Stimulated activated naive B cell treated with anti-CD40 and anti-IgM and Interleukin-4, amounts not matched to agents 10 μg/mL and 1 μg/mL and 100 μg/mL, for 72 hours (primary cell): Measurements from ENCODE around the gene ARV1.

Experiments used
- ATAC-seq, 2 donors: fragments of 150-1000 bp; cut with Tn5 transposase; replicated peaks; 2 replicates each; pipeline ENCODE4 v1.10.0; 2021; ENCODE audit warnings: moderate library complexity in 1 of 2
- DNase-seq: peaks from one replicate; pipeline ENCODE4 v3.0.0; 2021
- H3K27ac Mint-ChIP-seq: one replicate; pipeline ENCODE4 v1.8.0; 2022; ENCODE audit warnings: mild to moderate bottlenecking, mixed read lengths
- H3K27me3 Mint-ChIP-seq, 2 donors: one replicate each; pipeline ENCODE4 v1.8.0; 2022; ENCODE audit warnings: mixed read lengths in 2 of 2
- H3K36me3 Mint-ChIP-seq, 2 donors: one replicate each; pipeline ENCODE4 v1.8.0; 2022; ENCODE audit warnings: mixed read lengths in 2 of 2, mild to moderate bottlenecking in 1 of 2
- H3K4me1 Mint-ChIP-seq, 2 donors: one replicate each; pipeline ENCODE4 v1.8.0; 2022; ENCODE audit warnings: mixed read lengths in 2 of 2, mild to moderate bottlenecking in 1 of 2
- H3K4me3 Mint-ChIP-seq, 2 donors: one replicate each; pipeline ENCODE4 v1.8.0; 2022; ENCODE audit warnings: mild to moderate bottlenecking in 2 of 2, mixed read lengths in 2 of 2, moderate library complexity in 1 of 2
- H3K9me3 Mint-ChIP-seq, 2 donors: one replicate each; pipeline ENCODE4 v1.8.0; 2022; ENCODE audit warnings: mixed read lengths in 2 of 2, mild to moderate bottlenecking in 1 of 2

The ARV1 gene

DNA sequence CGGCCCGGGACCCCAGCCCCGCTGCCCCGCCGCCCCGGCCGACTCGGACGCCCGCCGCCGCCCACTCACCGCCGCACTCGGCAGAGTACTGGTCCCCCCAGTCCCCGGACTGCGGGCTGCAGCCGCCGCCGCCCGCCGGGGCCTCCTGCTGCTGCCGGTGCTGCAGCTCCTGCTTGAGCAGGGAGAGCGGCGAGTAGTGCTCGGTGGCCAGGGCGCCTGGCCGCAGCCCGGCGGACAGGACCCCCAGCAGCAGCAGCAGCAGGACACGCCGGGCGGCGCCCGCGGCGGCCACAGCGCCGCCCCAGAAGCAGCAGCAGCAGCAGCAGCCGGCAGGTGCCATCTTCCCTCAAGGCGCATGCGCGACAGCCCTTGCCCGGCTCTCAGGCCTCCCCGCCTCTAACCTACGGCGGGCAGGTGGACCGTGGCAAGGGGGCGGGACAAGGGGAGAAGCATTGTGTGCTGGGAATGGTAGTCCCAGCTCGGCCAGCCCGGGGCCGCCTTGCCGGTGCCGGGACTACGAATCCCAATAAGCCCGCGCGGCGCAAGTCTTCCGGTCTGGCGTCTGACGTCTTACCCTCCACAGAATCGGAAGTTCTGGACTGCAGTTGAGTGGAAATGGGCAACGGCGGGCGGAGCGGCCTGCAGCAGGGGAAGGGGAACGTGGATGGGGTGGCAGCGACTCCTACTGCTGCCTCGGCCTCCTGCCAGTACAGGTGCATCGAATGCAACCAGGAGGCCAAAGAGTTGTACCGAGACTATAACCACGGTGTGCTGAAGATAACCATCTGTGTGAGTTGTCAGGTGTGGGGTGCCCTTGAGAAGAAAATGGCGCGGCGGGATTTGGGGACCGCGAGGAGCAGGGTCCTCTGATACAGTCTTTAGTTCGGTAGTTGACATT lies at the start of gene ARV1, which contains the start of gene TTC13:
TSS of gene ARV1 (plus strand) at position 604 of the 898 bp plus-strand sequence. CDS start at position 616, 12 bp downstream.
TSS of gene TTC13 (minus strand) at position 371 of the 898 bp plus-strand sequence. CDS start at position 340, 31 bp downstream.
- peak; percentile 99 for DNase-seq
- Mint-ChIP-seq H3K4me3 (peak within 1 kb of the TSS; percentile 96 to 100), H3K27ac (peak within 1 kb of the TSS; percentile 99), H3K9me3 (no peaks in the 10 kb centered on the region), H3K4me1 (peaks cover 19 to 25% of the 10 kb centered on the region in 2 donors), H3K27me3 (no peaks in the 10 kb centered on the region), H3K36me3 (peaks cover 14 to 31% of the 10 kb centered on the region in 2 donors)
- ATAC-seq, result peak; percentile 92 to 94

DNA sequence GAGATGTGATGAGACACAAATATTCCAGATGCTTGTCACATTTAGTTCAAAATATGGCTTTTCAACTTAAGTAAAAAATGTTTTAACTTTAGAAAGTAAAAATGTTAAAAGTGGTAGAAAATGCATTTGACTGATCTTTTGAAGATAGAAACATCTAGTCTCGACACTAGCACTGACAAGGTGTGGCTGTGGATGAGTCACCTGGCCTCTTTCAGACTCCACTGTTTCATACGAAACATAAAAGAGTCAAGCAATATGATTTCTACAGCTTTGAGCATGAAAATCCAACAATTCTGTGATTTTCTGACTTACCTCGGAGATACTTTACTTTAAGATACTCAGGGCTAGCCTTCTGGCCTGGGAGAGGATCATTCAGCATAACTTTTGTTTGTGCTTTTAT lies 47.9 kb upstream of the ARV1 start:
- ATAC-seq (no peak), DNase-seq (no peak)
- Mint-ChIP-seq H3K9me3 (no peaks in the 10 kb centered on the region), H3K4me1 (peaks cover 0 to 5% of the 10 kb centered on the region in 2 donors), H3K4me3 (no peak overlapping the region), H3K27me3 (no peaks in the 10 kb centered on the region), H3K27ac (no peak overlapping the region), H3K36me3 (peaks cover 28 to 49% of the 10 kb centered on the region in 2 donors)

DNA sequence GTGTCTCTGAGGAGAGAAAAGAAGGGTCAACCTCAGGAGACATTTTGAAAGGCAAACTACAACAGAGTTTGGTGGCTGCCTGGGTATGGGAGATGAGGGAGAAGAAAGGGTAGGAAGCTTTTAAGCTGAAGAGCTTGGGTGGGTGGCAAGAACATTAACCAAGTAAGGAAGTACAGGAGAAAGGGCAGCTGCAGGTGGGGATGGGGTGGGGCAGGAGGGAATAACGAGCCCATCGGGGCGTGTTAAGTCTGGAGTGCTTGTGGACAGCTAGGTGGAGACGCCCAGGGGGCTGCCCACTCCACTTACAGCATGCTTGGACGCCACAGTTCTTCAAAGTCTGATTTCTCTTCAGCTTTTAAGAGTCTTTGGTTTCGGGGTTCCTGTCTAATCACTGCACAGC lies 43.0 kb upstream of the ARV1 start:
- H3K36me3 Mint-ChIP-seq, result peaks cover 32 to 54% of the 10 kb centered on the region in 2 donors
- no peak overlapping the region for H3K4me3 Mint-ChIP-seq
- H3K9me3 Mint-ChIP-seq, result no peaks in the 10 kb centered on the region

DNA sequence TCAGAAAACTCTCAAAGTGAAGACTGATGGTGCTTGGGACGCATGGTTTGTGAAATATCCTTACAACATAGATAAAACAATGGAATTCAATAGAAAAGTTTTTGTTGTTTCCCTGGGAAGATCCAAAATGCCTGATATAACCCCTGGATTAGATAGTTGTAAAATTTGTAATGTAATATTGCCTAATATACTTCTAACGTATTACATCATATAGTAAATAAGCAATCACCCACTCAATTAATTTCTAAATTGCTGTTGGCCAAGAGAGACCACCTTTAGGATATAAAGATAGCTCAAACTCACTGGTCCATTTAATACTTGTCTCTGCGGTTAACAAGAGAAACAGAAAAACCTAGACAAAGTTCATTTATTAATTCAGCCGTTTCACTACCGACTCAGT lies 42.4 kb upstream of the ARV1 start:
- H3K27me3 Mint-ChIP-seq, result no peaks in the 10 kb centered on the region
- peaks cover 3 to 15% of the 10 kb centered on the region in 2 donors for H3K4me1 Mint-ChIP-seq
- H3K27ac Mint-ChIP-seq, result no peak overlapping the region
- H3K4me3 Mint-ChIP-seq, result no peak overlapping the region
- ATAC-seq (no peak), DNase-seq (no peak)
- peaks cover 33 to 55% of the 10 kb centered on the region in 2 donors for H3K36me3 Mint-ChIP-seq
- H3K9me3 Mint-ChIP-seq, result no peaks in the 10 kb centered on the region

More for the DNA sequence above, 43.0 kb upstream of the ARV1 start:
- ATAC-seq (no peak), DNase-seq (no peak)
- H3K4me1 Mint-ChIP-seq, result peaks cover 3 to 15% of the 10 kb centered on the region in 2 donors
- H3K27ac Mint-ChIP-seq, result no peak overlapping the region
- H3K27me3 Mint-ChIP-seq, result no peaks in the 10 kb centered on the region

DNA sequence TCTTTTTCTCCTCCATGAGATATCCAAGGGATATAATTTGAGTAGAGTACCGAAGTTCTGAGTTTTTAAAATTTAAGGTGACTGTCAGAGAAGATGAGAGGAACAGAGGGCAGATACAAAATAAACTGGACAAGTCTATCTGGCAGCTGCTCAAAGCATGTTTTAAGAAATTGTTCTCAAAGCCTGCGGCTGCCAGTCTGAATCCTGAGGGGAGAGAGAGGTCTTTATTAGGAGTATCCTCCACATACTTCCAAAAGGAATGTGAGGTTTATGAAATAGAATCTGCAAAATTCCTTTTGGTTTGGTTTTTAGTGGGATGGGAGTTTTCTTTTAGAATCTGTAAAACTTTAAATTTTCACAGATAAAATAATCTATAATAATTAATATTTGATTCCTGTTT lies 41.5 kb upstream of the ARV1 start:
- Mint-ChIP-seq H3K4me3 (no peak overlapping the region), H3K36me3 (peaks cover 35 to 54% of the 10 kb centered on the region in 2 donors), H3K27me3 (no peaks in the 10 kb centered on the region), H3K9me3 (no peaks in the 10 kb centered on the region), H3K4me1 (peaks cover 3 to 15% of the 10 kb centered on the region in 2 donors), H3K27ac (no peak overlapping the region)
- DNase-seq (no peak), ATAC-seq (no peak)

GRCh38 chr1:230938924-230939368 lies 39.9 kb upstream of the ARV1 start:
- no peaks in the 10 kb centered on the region for H3K27me3 Mint-ChIP-seq

DNA sequence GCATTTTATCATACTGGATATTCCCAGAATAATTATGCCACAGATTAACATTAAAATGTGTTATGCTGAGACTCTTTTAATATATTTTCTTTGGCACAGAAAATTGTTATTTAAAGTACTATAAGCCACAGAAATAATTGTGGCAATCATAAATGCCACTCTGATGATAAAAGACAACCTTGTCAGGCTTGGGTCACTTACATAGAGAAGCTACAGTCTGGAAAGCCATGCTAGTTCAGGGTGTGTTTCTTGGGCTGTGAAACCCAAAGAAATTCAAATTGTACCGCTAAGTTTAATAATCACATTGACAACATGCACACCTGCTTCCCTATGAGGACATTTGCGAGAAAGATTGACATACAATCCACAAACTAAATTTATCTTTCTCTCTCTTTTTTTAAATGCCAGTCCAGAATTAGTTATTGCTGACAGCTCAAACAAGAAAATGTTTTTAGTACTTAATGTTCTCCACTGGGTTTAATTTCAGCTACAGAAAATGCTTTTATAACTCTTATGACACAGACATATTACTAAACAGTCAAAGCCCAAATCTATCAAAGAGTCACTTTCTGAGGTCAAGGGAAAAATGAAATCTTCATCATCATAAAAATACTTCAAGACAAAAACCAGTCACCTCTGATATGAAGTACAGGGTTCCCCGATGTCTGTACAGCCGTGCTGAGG lies 38.9 kb upstream of the ARV1 start:
- no peak overlapping the region for H3K27ac Mint-ChIP-seq
- peaks cover 34 to 50% of the 10 kb centered on the region in 2 donors for H3K36me3 Mint-ChIP-seq
- ATAC-seq (no peak), DNase-seq (no peak)
- peaks cover 6 to 15% of the 10 kb centered on the region in 2 donors for H3K4me1 Mint-ChIP-seq
- H3K27me3 Mint-ChIP-seq, result no peaks in the 10 kb centered on the region
- H3K4me3 Mint-ChIP-seq, result no peak overlapping the region
- H3K9me3 Mint-ChIP-seq, result no peaks in the 10 kb centered on the region

More at GRCh38 chr1:230938924-230939368, 39.9 kb upstream of the ARV1 start:
- H3K4me3 Mint-ChIP-seq, result no peak overlapping the region
- peaks cover 34 to 46% of the 10 kb centered on the region in 2 donors for H3K36me3 Mint-ChIP-seq
- no peaks in the 10 kb centered on the region for H3K9me3 Mint-ChIP-seq
- peaks cover 6 to 15% of the 10 kb centered on the region in 2 donors for H3K4me1 Mint-ChIP-seq
- ATAC-seq, result no peak
- DNase-seq, result no peak
- H3K27ac Mint-ChIP-seq, result no peak overlapping the region

DNA sequence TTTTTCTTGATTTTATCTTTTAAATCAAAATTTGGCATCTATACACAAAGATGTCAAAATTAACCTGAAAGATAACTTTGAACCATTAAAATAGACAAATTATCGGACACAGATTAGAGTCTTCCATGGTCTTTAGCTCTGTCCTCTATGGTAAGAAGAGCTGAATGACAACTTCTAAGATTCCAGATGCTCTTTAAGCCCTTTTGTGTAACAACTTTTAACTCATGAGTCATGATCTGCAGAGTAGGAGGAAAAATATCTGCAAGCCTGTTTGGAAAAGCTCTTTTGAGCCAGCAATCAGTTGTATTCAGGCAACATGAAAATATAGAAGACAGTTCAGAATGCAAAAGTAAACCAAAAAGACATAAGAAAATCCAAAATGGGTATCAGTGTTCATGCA lies 38.0 kb upstream of the ARV1 start:
- ATAC-seq, result no peak
- H3K4me3 Mint-ChIP-seq, result no peak overlapping the region
- H3K36me3 Mint-ChIP-seq, result peaks cover 35 to 47% of the 10 kb centered on the region in 2 donors
- no peaks in the 10 kb centered on the region for H3K9me3 Mint-ChIP-seq
- DNase-seq, result no peak
- no peak overlapping the region for H3K27ac Mint-ChIP-seq
- peaks cover 6 to 10% of the 10 kb centered on the region in 2 donors for H3K4me1 Mint-ChIP-seq
- no peaks in the 10 kb centered on the region for H3K27me3 Mint-ChIP-seq

- no peak for ATAC-seq
- H3K27me3 Mint-ChIP-seq, result no peaks in the 10 kb centered on the region
- no peak overlapping the region for H3K4me3 Mint-ChIP-seq
- no peak overlapping the region for H3K27ac Mint-ChIP-seq
- no peak for DNase-seq
- H3K4me1 Mint-ChIP-seq, result peaks cover 12 to 24% of the 10 kb centered on the region in 2 donors
- H3K9me3 Mint-ChIP-seq, result peaks cover 0 to 1% of the 10 kb centered on the region in 2 donors
- peaks cover 43 to 45% of the 10 kb centered on the region in 2 donors for H3K36me3 Mint-ChIP-seq
Observed at GRCh38 chr1:230943048-230943593, 35.8 kb upstream of the ARV1 start.

- peaks cover 17 to 47% of the 10 kb centered on the region in 2 donors for H3K4me1 Mint-ChIP-seq
- peak overlapping the region; percentile 68 for H3K27ac Mint-ChIP-seq
- peak overlapping the region in 1 of 2 donors; percentile 79 for H3K4me3 Mint-ChIP-seq
- no peak for DNase-seq
- ATAC-seq, result peak; percentile 95 to 96
- H3K9me3 Mint-ChIP-seq, result peaks cover 0 to 1% of the 10 kb centered on the region in 2 donors
- no peaks in the 10 kb centered on the region for H3K27me3 Mint-ChIP-seq
- peaks cover 41 to 43% of the 10 kb centered on the region in 2 donors for H3K36me3 Mint-ChIP-seq
Observed at GRCh38 chr1:230948301-230948700, 30.6 kb upstream of the ARV1 start.

DNA sequence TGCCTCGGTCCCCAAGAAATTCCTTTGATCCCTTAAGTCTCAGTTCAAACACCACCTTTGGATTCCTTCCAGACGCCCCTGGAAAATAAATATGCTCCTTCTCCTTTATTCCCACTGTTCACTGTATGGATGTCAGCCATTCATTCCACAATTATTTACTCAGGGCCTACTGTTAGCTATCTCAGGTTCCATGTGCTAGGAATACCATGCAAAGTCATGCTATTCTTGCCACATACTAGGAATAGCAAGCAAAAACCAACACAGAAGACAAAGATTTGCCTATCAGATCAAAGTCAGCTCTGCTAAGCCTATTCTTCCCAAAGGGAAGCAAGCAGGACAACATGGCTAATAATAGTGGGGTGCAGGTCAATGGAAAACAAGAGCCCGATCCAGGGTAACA lies 30.0 kb upstream of the ARV1 start:
- ATAC-seq (no peak), DNase-seq (no peak)
- Mint-ChIP-seq H3K4me3 (peak overlapping the region; percentile 11 to 79), H3K27ac (peak overlapping the region; percentile 68), H3K27me3 (no peaks in the 10 kb centered on the region), H3K9me3 (peaks cover 0 to 1% of the 10 kb centered on the region in 2 donors), H3K4me1 (peaks cover 17 to 49% of the 10 kb centered on the region in 2 donors), H3K36me3 (peaks cover 41 to 43% of the 10 kb centered on the region in 2 donors)

DNA sequence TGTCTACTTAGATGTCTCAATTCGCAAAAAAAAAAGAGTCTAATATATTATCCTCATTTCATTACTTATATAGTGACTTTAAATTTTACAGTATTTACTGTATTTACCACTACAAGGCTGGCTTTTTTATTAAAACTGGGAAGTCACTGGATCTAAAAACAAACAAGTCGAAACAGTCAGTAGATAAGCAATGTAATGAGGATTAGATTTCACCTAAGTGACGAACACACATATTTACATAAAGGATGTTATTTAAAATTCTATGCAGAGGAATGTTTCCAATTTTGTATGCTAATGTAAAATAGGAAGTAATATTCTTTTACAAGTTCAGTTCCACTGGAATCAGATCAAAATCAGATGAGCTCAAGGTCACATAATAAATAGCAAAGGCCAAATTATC lies 28.5 kb upstream of the ARV1 start:
- Mint-ChIP-seq H3K27ac (no peak overlapping the region), H3K27me3 (no peaks in the 10 kb centered on the region), H3K4me1 (peaks cover 17 to 60% of the 10 kb centered on the region in 2 donors), H3K36me3 (peaks cover 41 to 44% of the 10 kb centered on the region in 2 donors), H3K9me3 (peaks cover 0 to 1% of the 10 kb centered on the region in 2 donors), H3K4me3 (no peak overlapping the region)
- no peak for DNase-seq
- ATAC-seq, result no peak

GRCh38 chr1:230957580-230957989 lies 21.3 kb upstream of the ARV1 start:
- Mint-ChIP-seq H3K4me1 (peaks cover 22 to 76% of the 10 kb centered on the region in 2 donors), H3K36me3 (peaks cover 42 to 43% of the 10 kb centered on the region in 2 donors), H3K27ac (peak overlapping the region; percentile 86), H3K4me3 (peak overlapping the region; percentile 29 to 69), H3K27me3 (no peaks in the 10 kb centered on the region), H3K9me3 (peaks cover 0 to 2% of the 10 kb centered on the region in 2 donors)
- ATAC-seq (peak; percentile 89), DNase-seq (no peak)

DNA sequence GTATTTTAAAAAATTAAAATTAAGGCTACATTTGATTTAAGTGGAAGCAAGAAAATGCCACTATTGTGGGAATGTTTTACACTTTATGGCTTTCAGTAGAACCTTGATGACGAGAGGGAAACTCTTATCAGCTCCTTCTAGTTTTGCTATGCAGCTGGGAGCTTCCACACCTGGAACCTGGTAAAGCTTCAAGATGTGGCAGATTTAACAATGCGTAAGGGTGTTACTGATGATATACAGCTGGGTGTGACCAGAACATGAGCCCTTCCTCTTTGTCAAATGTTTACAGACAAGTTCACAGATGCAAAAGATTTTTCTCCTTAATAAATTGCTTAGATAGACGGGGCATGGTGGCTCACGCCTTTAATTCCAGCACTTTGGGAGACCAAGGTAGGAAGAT lies 20.5 kb upstream of the ARV1 start:
- Mint-ChIP-seq H3K4me1 (peaks cover 25 to 76% of the 10 kb centered on the region in 2 donors), H3K4me3 (peak overlapping the region in 1 of 2 donors; percentile 69), H3K9me3 (peaks cover 0 to 2% of the 10 kb centered on the region in 2 donors), H3K27ac (no peak overlapping the region), H3K27me3 (no peaks in the 10 kb centered on the region), H3K36me3 (peaks cover 44 to 47% of the 10 kb centered on the region in 2 donors)
- DNase-seq (no peak), ATAC-seq (peak; percentile 54 to 55)
